Suprapubic skin (tissue), 4 donors: ENCODE measurements around the gene HMGB2. TPM values are rescaled to one million over a fixed set of nuclear protein-coding genes. Genes with fewer than 3 reads are reported as not detected.

Experiments used
- DNase-seq, 2 donors: peaks; one replicate each; pipeline ENCODE4 v3.0.0-alpha.2; 2019; ENCODE audit warnings: low spot score in 2 of 2
- H3K27ac ChIP-seq: fragments of 200-600 bp; sonication (generic); one replicate; pipeline ENCODE4 v1.5.1; 2019
- H3K27me3 ChIP-seq: fragments of 200-600 bp; sonication (generic); one replicate; pipeline ENCODE4 v1.5.1; 2019
- H3K36me3 ChIP-seq: fragments of 200-600 bp; sonication (generic); one replicate; pipeline ENCODE4 v1.5.1; 2019
- H3K4me1 ChIP-seq: fragments of 200-600 bp; sonication (generic); one replicate; pipeline ENCODE4 v1.5.1; 2019
- H3K4me3 ChIP-seq: fragments of 200-600 bp; sonication (generic); one replicate; pipeline ENCODE4 v1.5.1; 2019; ENCODE audit warnings: mild to moderate bottlenecking
- H3K9me3 ChIP-seq: fragments of 200-600 bp; sonication (generic); one replicate; pipeline ENCODE4 v1.5.1; 2019
- POLR2AphosphoS5 ChIP-seq, 3 donors: sonication (generic); formaldehyde crosslinking; IDR thresholded peaks; one replicate each; pipeline ENCODE4 v1.6.1; 2017; ENCODE audit warnings: antibody characterized with exemption in 3 of 3
- WGBS: methylation state at CpG from one replicate; pipeline ENCODE4 v1.1.5; 2018; 5-methylcytosine and 5-hydroxymethylcytosine counted together
- total RNA-seq, 4 donors: library from RNA; depleted of rRNA; stranded (reverse); fragments of >200 nt; gene quantifications; one replicate each; pipeline ENCODE4 v1.1.0, GENCODE V29; 2016

The HMGB2 gene
- total RNA-seq, 4 donors from 2014 or later, result 28.8 to 76.5 (median 34.2) TPM

DNA sequence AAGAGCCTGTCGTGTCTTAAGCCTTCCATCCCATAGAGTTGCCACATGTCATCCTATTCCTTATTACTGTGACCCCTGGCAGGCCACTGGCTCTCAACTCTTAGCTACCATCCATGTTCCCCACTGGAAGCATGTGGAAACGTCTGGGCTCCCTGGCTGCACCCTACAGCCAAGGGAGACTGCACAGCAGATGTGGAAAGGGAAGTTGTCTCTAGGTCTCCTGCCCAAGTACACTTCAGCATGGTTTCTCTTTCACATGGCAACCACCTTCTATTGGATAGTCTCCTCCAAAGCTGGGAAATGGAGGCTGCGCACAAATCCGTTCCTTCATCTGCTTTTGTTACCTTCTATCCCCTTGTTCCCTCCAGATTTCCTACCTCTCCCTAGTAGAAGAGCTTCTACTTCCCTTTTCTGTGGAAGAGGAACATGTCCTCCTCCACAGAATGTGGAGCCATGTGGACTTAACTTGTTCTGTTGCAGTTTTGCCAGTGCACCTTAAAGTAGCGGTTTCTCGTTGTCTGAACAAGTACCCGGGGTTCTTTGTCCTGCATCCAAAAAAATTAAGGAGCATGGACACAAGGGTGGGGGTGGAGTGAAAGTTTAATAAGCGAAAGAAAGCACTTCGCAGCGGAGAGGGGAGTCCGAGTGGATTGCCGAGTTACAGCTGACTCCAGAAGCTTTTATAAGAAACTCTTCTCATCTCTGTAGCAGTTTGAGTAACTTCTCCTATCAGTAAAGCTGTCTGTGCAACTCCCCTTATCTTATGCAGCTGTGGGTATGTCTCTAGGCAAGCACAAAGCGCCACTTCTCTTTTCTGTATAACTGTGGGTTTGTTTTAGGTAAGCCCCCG is 52.5 kb downstream of the HMGB2 start:
- no peaks in the 10 kb centered on the region for H3K36me3 ChIP-seq
- DNase-seq, result no peak
- H3K9me3 ChIP-seq, result peaks cover 4% of the 10 kb centered on the region
- no peaks in the 10 kb centered on the region for H3K27me3 ChIP-seq
- H3K4me1 ChIP-seq, result no peaks in the 10 kb centered on the region
- no peak overlapping the region for H3K4me3 ChIP-seq
- TF ChIP-seq POLR2AphosphoS5 (IDR thresholded peaks at IDR 0.05), result no peak
- H3K27ac ChIP-seq, result no peak overlapping the region
- WGBS, result 86% methylated on average over 14 of the region's 14 CpGs

Other genes with a start within 250 kb of the HMGB2 start
- 10 to 100 TPM in 2 of 4 donors, 1 to 10 TPM in 2; 7.9 to 13.4 (median 9.5) TPM for gene GALNT7, start 165.5 kb downstream of the HMGB2 start, total RNA-seq
- gene SAP30, start 36.6 kb upstream of the HMGB2 start, total RNA-seq, result 10 to 100 TPM; 10.9 to 18.4 (median 16.0) TPM
- gene SCRG1, start 64.8 kb upstream of the HMGB2 start, total RNA-seq, result under 1 TPM; 0.16 to 0.47 (median 0.29) TPM
- 1 to 10 TPM in 3 of 4 donors, under 1 TPM in 1; 0.96 to 5.0 (median 3.3) TPM for gene HAND2, start 195.9 kb upstream of the HMGB2 start, total RNA-seq